GM19397 (cell line): ENCODE data around the gene ALDH1L1.

Source experiments
- ATAC-seq: cut with Tn5 transposase; IDR thresholded peaks from one replicate; pipeline ENCODE4 v1.9.1; 2021; ENCODE audit warnings: mild to moderate bottlenecking, moderate library complexity; ENCODE audit not compliant: unreplicated experiment

ALDH1L1 gene

DNA sequence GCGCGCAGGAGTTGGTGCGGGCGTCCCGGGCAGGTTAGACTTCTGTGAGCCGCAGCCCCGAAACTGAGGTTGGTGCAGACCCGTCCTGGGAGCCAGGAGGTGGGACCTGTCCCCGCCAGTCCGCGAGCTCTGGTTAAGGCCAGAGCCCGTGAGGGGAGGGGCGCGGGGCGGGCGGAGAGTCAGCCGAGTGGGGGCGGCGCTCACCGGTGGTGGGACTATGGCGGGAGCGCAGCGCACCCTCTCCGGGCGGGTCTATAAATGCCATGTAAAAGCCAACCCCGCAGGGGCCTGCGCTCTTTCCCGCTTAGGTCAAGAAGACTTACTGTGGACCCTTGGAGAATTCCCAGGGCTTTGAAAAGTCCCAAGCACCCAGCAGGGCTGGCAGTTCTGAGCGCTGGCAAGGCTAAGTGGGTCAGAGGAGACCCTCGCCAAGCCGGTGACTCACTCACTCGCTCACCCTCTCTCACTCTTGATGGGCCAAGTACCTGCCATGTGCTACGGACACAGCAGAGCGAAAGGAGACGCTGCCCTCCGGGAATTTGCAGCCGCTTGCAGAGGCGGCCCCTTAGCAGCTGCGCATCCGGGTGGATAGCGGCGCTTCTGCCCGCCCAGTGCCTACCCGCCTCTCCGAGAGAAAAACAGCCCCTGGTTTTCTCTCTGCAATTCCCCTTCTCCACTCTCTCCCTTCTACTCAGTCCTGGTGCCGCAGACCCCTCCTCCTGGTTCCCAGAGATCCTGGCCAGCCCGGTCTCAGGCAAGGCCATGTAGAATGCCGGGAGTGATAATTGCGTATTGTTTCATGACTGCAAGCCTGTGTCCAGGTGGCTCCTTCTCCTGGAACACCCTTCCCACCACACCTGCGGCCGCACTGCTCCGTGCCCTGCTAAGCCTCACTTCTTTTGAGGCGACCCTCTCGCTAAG lies at the start of gene ALDH1L1:
ALDH1L1 (minus strand) TSS at position 110 of the 921 bp plus-strand sequence. CDS start 19,607 bp downstream, outside the sequence.
- no peak for ATAC-seq

DNA sequence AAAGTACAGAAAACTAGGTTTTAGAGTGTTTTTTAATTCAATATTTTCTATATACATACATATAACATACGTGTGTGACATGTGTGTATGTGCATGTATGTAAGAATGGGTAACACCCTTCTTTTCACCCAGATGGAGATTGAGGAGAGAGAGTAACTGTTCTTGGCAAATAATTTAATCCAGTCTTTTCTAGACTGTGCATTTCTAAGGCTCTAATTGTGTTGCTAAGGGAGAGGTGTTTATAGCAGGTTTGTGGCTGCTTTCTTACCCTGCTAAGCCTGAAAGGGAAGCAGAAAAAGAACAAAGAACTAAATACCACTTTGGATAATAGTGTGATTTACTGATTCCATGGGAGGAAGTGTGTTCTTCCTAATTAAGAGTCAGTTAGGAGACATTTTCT lies 46.0 kb upstream of the ALDH1L1 start:
- no peak for ATAC-seq

GRCh38 chr3:126216416-126216815 lies 36.0 kb upstream of the ALDH1L1 start:
- no peak for ATAC-seq

DNA sequence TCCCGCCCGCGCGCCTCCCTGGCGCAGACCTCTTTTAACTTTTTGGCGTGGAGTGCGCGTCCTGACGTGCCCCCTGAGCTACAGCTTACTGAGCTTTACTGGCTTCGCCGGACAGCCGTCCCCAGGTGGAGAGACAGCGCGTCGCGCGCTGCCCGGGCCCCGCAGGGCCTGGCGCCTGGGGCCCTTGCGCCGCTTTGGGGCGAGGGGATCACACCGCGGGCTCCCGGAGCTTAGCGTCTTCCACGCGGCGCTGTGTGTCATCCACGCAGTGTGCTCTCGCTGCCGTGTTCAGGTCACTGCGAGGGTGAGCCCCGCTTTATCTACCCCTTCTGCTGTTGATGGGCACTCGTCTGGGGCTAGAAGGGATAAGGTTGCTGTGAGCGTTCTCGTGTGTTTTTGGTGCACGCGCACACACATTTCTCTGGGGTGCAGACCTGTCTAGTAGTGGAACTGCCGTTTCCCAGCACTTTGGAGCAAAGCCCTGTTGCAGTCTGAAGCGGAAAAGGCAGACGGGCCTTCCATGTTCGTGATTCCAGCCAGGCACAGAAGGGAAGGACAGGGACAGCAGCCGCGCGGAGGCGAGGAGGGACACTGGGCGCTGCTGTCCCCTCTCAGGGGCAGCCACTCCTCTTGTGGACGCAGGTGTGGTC lies 33.1 kb upstream of the ALDH1L1 start:
- ATAC-seq, result no peak

- no peak for ATAC-seq
These were observed 32.4 kb upstream of the ALDH1L1 start for GRCh38 chr3:126212620-126213378.

DNA sequence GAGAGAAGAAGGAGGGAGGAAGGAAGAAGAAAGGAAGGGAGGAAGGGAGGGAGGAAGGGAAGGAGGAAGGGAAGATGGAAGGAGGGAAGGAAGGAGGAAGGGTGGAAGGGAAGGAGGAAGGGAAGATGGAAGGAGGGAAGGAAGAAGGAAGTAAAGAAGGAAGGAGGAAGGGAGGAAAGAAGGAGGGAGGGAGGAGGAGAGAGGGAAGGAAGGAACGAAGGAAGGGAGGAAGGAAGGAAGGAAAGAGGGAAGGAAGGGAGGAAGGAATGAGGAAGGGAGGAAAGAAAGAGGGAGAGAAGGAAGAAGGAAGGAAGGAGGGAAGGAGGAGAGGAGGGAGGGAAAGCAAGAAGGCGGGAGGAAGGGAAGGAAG lies 31.8 kb upstream of the ALDH1L1 start:
- no peak for ATAC-seq

DNA sequence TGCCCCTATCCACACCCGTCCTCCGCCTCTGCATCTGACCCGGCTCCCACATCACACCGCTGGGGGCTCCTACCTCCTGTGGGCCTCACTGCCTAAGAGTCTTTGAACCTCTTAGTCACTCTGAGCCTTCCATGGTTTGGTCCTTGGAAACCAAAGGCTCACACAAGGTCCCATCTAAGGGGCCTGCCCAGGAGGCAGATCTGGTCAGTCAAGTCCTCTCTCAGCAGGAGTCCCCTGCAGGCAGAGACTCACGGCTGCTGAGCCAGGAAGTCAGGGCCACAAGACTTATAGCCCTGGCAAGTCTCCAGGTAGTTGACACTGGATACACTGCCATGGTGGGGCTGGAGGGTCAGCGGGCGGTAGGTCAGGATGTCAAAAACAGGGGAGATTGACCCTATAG lies 31.2 kb upstream of the ALDH1L1 start:
- no peak for ATAC-seq

DNA sequence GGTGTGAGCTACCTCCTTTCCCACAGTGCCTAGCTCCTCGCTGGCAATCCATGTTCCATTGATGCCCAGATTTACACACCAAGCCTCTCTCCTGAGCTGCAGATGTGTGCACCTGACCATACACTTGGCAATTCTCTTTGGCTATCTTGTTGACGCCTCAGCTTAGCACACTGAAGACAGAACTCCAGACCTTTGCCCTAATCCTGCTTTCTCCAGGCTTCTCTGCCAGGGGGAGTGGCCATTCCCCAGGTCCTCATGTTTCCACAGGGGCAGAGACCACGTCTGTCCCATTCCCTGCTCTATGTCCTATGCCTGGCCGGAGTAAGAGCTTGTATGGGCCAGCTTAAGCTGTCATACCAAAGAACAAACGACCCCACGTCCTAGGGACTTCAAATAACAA lies 30.2 kb upstream of the ALDH1L1 start:
- no peak for ATAC-seq

DNA sequence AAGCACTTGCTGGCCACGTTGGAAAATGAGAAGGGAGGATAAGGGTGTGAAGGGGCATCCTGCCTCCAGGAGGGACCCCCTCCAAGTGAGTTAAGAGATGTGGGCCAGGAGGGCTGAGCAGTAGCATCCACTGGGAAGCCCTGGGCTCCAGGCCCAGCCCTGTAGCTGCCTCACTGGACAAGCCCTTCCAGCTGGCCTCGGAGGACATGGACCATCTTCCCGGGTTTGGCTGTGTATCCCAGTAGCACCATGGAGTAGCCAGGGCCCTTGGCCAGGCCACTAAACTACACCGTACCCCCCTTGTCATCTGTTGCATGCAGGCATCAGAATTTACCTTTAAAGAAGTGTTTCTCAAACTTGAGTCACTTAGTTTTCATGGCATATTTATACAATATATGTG lies 29.4 kb upstream of the ALDH1L1 start:
- no peak for ATAC-seq

- no peak for ATAC-seq
These were observed 28.3 kb upstream of the ALDH1L1 start for GRCh38 chr3:126208606-126209256.

DNA sequence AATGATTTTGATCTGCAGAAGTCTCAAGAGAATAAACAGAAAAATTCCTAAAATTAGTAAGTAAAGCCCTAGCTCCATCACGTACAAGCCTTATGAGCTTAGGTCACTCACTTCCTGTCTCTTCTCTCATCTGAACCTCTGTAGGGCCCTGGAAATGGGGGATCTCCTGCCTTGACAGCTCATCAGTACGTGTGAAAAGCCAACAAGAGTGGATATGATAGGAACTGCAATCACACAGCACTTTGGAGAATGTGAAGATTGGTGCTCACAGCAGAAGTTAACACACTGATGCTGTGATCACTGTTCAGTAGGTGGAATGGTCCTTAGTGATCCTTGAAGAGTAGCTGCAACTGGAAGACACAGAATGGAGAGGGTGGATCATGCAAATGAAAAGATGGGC lies 27.8 kb upstream of the ALDH1L1 start:
- ATAC-seq, result no peak

GRCh38 chr3:126207166-126207565 lies 26.8 kb upstream of the ALDH1L1 start:
- no peak for ATAC-seq

DNA sequence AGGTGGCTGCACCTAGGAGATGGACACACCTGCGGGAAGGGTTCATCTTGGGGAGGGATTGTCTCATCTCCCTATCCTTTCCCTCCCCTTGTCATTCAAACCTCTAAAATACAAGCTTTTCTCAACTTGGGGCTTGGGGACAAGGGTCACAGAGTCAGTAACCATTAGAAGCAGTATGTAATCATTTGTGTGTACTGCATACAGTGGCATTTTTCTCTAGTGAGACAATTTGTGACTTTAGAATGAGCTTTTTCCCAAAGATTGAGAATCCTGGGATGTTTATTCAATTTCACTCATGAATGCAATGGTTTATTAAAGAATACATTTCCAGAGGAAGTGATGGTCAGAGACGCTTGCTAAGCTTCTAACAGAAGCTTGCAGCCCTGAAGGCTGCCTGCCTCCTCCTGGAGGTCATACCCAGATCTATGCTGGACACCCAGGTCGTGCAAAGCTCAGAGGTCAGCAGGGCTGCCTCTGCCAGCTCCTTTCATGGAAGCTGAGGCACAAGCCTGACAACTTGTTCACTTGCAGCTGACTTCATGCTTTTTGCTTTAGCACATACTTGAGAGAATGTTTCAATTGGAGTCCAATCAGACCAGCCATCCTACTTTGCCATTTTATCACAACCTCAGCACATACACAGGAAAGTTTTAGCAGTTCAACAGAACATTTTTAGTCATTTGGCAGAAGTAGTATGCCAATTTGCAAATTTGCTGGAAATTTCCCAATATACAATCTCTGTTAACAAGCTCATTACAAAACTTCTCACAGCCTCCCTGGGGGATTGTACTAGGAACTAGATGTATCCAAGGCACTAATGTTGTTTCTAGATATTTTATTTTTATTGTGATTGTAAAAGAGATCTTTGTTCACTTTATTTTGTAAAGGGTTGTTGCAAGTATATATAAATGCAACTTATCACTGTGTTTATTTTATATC lies 25.6 kb upstream of the ALDH1L1 start:
- no peak for ATAC-seq

- no peak for ATAC-seq
These were observed 22.3 kb upstream of the ALDH1L1 start for GRCh38 chr3:126202680-126203079.

DNA sequence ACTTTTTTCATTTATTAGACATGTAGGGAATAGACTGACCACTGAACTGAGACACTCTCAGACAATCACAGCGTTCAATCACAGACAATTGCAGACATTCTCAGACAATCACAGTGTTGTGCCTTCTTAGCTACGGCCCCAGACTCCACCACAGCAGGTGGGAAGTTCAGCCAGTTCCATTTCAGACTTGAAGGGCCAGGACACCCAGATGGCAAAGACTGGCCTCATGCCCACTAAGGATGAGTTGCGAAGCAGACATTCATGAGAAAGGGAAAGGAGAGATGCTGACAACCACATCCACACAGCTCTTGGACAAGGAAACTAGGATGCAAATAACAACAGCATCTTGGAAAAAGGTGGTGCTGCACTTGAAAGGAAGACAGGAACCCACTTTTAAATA lies 21.9 kb upstream of the ALDH1L1 start:
- ATAC-seq, result no peak

DNA sequence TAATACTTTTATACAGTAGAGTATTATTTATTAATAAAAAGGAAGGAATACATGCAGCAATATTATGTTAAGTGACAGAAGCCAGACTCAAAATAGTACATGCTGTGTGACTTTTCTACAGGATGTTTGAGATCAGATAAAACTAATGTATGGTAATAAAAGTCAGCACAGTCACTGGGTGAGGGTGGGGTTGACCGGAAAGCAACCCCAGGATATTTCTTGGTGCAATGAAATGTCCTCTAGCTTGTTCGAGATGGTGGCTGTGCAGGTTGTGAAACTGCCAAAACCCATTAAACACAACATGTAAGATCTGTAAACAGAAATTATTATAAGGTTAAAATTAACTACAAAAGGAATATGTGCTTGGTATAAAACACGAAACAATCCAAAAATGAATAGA lies 20.8 kb upstream of the ALDH1L1 start:
- no peak for ATAC-seq

DNA sequence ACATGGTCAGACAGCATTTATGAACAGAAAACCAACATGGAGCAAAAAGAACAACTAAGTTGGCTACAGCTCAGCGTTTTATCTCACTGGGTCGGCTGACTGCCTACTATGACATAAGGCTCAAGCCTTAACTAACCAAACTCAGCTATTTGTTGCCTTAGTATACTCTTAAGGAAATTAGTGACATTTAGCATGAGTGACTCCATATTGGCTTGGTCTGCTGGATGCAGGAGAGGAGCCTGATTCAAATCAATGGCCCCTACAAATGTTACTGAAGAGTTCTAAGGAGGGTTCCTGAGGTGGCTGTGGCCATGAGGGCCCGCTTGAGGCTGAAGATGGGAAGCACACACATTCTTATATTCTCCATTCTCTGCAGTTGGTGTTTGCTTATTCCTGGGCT lies 20.1 kb upstream of the ALDH1L1 start:
- ATAC-seq, result no peak

DNA sequence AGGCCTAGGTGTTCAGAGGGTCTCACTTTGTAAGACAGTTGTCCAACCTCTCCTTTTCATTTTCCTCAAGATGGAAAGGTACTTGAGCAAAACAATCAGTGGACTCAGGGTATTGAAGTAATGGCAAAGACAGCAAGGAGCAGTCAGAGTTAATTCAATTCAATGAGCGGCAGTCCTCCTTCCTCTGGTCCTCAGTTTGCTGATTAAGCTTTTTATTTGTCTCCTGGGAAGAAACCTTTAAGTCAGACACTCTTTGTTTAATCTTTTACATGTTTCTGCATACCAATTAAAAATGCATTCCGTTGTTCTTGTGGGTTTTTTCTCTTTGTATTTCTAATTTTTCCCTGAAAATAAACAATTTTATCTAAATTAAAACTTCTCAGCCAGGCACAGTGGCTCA lies 18.9 kb upstream of the ALDH1L1 start:
- ATAC-seq, result no peak

DNA sequence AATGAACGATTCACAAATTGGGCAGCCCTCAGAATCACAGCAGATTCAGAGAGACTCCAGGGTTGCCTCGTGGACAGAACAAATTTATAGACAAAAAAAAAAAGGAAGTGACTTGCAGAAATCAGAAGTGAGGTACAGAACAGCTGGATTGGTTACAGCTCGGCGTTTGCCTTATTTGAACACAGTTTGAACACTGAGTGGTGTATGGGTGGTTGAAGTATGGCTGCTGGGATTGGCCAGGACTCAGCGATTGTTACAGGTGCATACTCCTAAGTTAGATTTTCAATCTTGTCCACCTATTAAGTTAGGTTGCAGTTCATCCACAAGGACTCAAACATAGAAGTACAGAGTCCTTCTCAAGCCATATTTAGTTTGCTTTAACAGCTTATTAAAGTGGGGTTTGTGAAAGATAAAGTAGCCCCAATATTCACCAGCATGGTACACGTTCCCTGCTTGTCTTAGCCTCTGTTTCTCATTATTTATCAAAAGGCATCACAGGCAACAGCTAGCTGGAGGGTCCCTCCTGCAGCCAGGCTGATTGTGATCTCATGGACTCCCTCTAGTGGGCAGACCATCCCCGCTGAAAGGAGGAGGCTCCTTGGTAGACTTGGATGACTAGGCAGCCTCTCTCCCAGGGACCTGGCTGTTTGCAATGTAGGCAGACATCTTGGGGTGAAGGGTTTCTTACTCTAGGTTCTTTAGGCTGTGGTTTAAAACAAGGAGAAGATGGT lies 17.6 kb upstream of the ALDH1L1 start:
- ATAC-seq, result no peak
